GM19324 (cell line): ENCODE measurements around the gene UGT1A7.

Source experiments
- ATAC-seq: cut with Tn5 transposase; IDR thresholded peaks from one replicate; pipeline ENCODE4 v1.9.1; 2021; ENCODE audit warnings: mild to moderate bottlenecking, moderate library complexity; ENCODE audit not compliant: unreplicated experiment, low FRiP score

UGT1A7 gene

GRCh38 chr2:233794128-233794658 is 112.5 kb downstream of the UGT1A7 start:
- no peak for ATAC-seq

- no peak for ATAC-seq
These were observed 114.1 kb downstream of the UGT1A7 start for GRCh38 chr2:233795735-233796171.

GRCh38 chr2:233796254-233796653 is 114.6 kb downstream of the UGT1A7 start:
- ATAC-seq = no peak

- no peak for ATAC-seq
These were observed 116.8 kb downstream of the UGT1A7 start for GRCh38 chr2:233798335-233799086.

- ATAC-seq = no peak
These were observed 117.5 kb downstream of the UGT1A7 start for GRCh38 chr2:233799087-233799665.

GRCh38 chr2:233799716-233800115 is 118.0 kb downstream of the UGT1A7 start:
- ATAC-seq = no peak

- ATAC-seq = no peak
These were observed 118.5 kb downstream of the UGT1A7 start for GRCh38 chr2:233800208-233800607.

GRCh38 chr2:233801357-233802131 is 119.8 kb downstream of the UGT1A7 start:
- ATAC-seq = no peak

- no peak for ATAC-seq
These were observed 120.6 kb downstream of the UGT1A7 start for GRCh38 chr2:233802132-233802815.

- ATAC-seq = no peak
These were observed 121.7 kb downstream of the UGT1A7 start for GRCh38 chr2:233803292-233803911.

GRCh38 chr2:233803994-233804393 is 122.3 kb downstream of the UGT1A7 start:
- no peak for ATAC-seq

GRCh38 chr2:233807215-233807865 is 125.6 kb downstream of the UGT1A7 start:
- no peak for ATAC-seq

GRCh38 chr2:233807966-233808935 is 126.5 kb downstream of the UGT1A7 start:
- no peak for ATAC-seq

- no peak for ATAC-seq
These were observed 128.7 kb downstream of the UGT1A7 start for GRCh38 chr2:233810385-233810784.

- ATAC-seq = no peak
These were observed 129.4 kb downstream of the UGT1A7 start for GRCh38 chr2:233811087-233811486.

GRCh38 chr2:233811732-233812131 is 130.0 kb downstream of the UGT1A7 start:
- ATAC-seq = no peak

GRCh38 chr2:233813236-233814055 is 131.7 kb downstream of the UGT1A7 start:
- ATAC-seq = no peak
